Lower leg skin (tissue), 3 donors: Measurements from ENCODE around the gene SNAPC2.

Source experiments
- CTCF ChIP-seq, 3 donors: fragments of 450-650 bp; IDR thresholded peaks; one replicate each; pipeline ENCODE4 v1.5.1; 2016; ENCODE audit warnings: antibody characterized with exemption in 3 of 3, mild to moderate bottlenecking in 3 of 3, moderate library complexity in 2 of 3
- POLR2A ChIP-seq, 2 donors: fragments of 450-650 bp; IDR thresholded peaks; one replicate each; pipeline ENCODE4 v1.6.1; 2016 to 2017; ENCODE audit warnings: antibody characterized with exemption in 2 of 2, mild to moderate bottlenecking in 1 of 2, moderate library complexity in 1 of 2

GRCh38 chr19:7924241-7924640 is 4.1 kb downstream of the SNAPC2 start:
- no peak for TF ChIP-seq CTCF (IDR thresholded peaks at IDR 0.05)
- TF ChIP-seq POLR2A (IDR thresholded peaks at IDR 0.05): no peak
